Measurements from ENCODE around the gene TMEM269.

TMEM269 gene

GRCh38 chr1:42822800-42823392, 38.1 kb downstream of the TMEM269 start:
- peak; percentile 88 for DNase-seq (ENCODE audit: low read depth)

GRCh38 chr1:42824481-42825035, 39.8 kb downstream of the TMEM269 start:
- DNase-seq (ENCODE audit: low read depth) = no peak

- DNase-seq (ENCODE audit: low read depth) = no peak
Observed at GRCh38 chr1:42825036-42825851, 40.5 kb downstream of the TMEM269 start.

GRCh38 chr1:42830631-42831030, 45.8 kb downstream of the TMEM269 start:
- DNase-seq (ENCODE audit: low read depth) = no peak

- DNase-seq (ENCODE audit: low read depth) = no peak
Observed at GRCh38 chr1:42831273-42831672, 46.5 kb downstream of the TMEM269 start.

- DNase-seq (ENCODE audit: low read depth) = no peak
Observed at GRCh38 chr1:42832641-42833240, 48.0 kb downstream of the TMEM269 start.

- no peak for DNase-seq (ENCODE audit: low read depth)
Observed at GRCh38 chr1:42833981-42834380, 49.2 kb downstream of the TMEM269 start.

GRCh38 chr1:42834803-42835202, 50.0 kb downstream of the TMEM269 start:
- no peak for DNase-seq (ENCODE audit: low read depth)

GRCh38 chr1:42835422-42835821, 50.6 kb downstream of the TMEM269 start:
- no peak for DNase-seq (ENCODE audit: low read depth)

- DNase-seq (ENCODE audit: low read depth) = no peak
Observed at GRCh38 chr1:42837709-42838108, 52.9 kb downstream of the TMEM269 start.

- DNase-seq (ENCODE audit: low read depth) = no peak
Observed at GRCh38 chr1:42838482-42839190, 53.8 kb downstream of the TMEM269 start.

GRCh38 chr1:42841010-42841409, 56.2 kb downstream of the TMEM269 start:
- peak; percentile 34 for DNase-seq (ENCODE audit: low read depth)

- DNase-seq (ENCODE audit: low read depth) = no peak
Observed at GRCh38 chr1:42841440-42842147, 56.8 kb downstream of the TMEM269 start.

- peak; percentile 44 for DNase-seq (ENCODE audit: low read depth)
Observed at GRCh38 chr1:42844592-42845140, 59.9 kb downstream of the TMEM269 start.

- no peak for DNase-seq (ENCODE audit: low read depth)
Observed at GRCh38 chr1:42845193-42845592, 60.4 kb downstream of the TMEM269 start.

GRCh38 chr1:42845866-42846256, 61.1 kb downstream of the TMEM269 start:
- no peak for DNase-seq (ENCODE audit: low read depth)

GRCh38 chr1:42846257-42847110, 61.7 kb downstream of the TMEM269 start, which contains the start of gene ZNF691:
ZNF691 (plus strand) TSS chr1:42846613; CDS start chr1:42849659, 3,046 bp downstream.
- DNase-seq (ENCODE audit: low read depth) = peak; percentile 98

GRCh38 chr1:42847111-42847595, 62.4 kb downstream of the TMEM269 start:
- no peak for DNase-seq (ENCODE audit: low read depth)

- no peak for DNase-seq (ENCODE audit: low read depth)
Observed at GRCh38 chr1:42847721-42848460, 63.1 kb downstream of the TMEM269 start.
